Esophagus muscularis mucosa (tissue), 4 donors: ENCODE measurements around the gene MITD1. TPM values are rescaled to one million over a fixed set of nuclear protein-coding genes. Genes with fewer than 3 reads are reported as not detected.

Experiments
- DNase-seq: peaks from one replicate; pipeline ENCODE4 v3.0.0-alpha.2; 2017; ENCODE audit errors: extremely low spot score
- H3K27ac ChIP-seq, 4 donors: fragments of 200-600 bp; sonication (generic); replicated peaks in 1 of 4; 1 replicate in 3 of 4; 2 replicates in 1 of 4; pipeline ENCODE4 v1.5.1; 2016 to 2019; ENCODE audit warnings: mild to moderate bottlenecking in 1 of 4
- H3K27me3 ChIP-seq, 4 donors: fragments of 200-600 bp; sonication (generic); one replicate each; pipeline versions ENCODE4 v1.5.1 to v1.6.0; 2016 to 2019
- H3K36me3 ChIP-seq, 4 donors: fragments of 200-600 bp; sonication (generic); one replicate each; pipeline ENCODE4 v1.5.1; 2016 to 2019
- H3K4me1 ChIP-seq, 4 donors: fragments of 200-600 bp; sonication (generic); one replicate each; pipeline ENCODE4 v1.5.1; 2016 to 2019
- H3K4me3 ChIP-seq, 4 donors: fragments of 200-600 bp; sonication (generic); 1 replicate in 2 of 4; 2 replicates in 2 of 4; pipeline ENCODE4 v1.5.1; 2016 to 2019; ENCODE audit warnings: mild to moderate bottlenecking in 4 of 4, moderate library complexity in 1 of 4
- H3K9me3 ChIP-seq, 4 donors: fragments of 200-600 bp; sonication (generic); 1 replicate in 3 of 4; 2 replicates in 1 of 4; pipeline ENCODE4 v1.5.1; 2016 to 2019
- EP300 ChIP-seq: sonication (generic); formaldehyde crosslinking; IDR thresholded peaks from one replicate; pipeline ENCODE4 v1.6.1; 2017; ENCODE audit warnings: antibody characterized with exemption
- POLR2A ChIP-seq: fragments of 450-650 bp; IDR thresholded peaks from one replicate; pipeline ENCODE4 v1.6.1; 2017; ENCODE audit warnings: antibody characterized with exemption, moderate library complexity, mild to moderate bottlenecking, low read depth
- POLR2AphosphoS5 ChIP-seq, 2 donors: sonication (generic); formaldehyde crosslinking; IDR thresholded peaks; one replicate each; pipeline ENCODE4 v1.6.1; 2017; ENCODE audit warnings: antibody characterized with exemption in 2 of 2
- WGBS: methylation state at CpG from one replicate; pipeline ENCODE4 v1.1.5; 2018; 5-methylcytosine and 5-hydroxymethylcytosine counted together
- intact Hi-C: fragments of 100-400 bp; cut with DNase I; formaldehyde crosslinking; loops from one replicate; pipeline ENCODE4 v1.15.1; 2023
- total RNA-seq, 4 donors: library from RNA; depleted of rRNA; stranded (reverse); fragments of >200 nt; gene quantifications; one replicate each; pipeline versions ENCODE4 v1.1.0 to v1.2.1, GENCODE V29; 2016
- TF ChIP-seq, protein P1 (sequence below), 3 experiments: fragments of 200-600 bp in 2 of 3; fragments of 450-650 bp in 1 of 3; sonication (generic) in 2 of 3; IDR thresholded peaks; one replicate each; pipeline ENCODE4 v1.5.1; 2017 to 2019; ENCODE audit warnings: antibody characterized with exemption in 3 of 3, mild to moderate bottlenecking in 2 of 3, moderate library complexity in 1 of 3

Gene MITD1
- total RNA-seq, 4 donors from 2014 or later: 15.6 to 17.3 (median 17.0) TPM

DNA sequence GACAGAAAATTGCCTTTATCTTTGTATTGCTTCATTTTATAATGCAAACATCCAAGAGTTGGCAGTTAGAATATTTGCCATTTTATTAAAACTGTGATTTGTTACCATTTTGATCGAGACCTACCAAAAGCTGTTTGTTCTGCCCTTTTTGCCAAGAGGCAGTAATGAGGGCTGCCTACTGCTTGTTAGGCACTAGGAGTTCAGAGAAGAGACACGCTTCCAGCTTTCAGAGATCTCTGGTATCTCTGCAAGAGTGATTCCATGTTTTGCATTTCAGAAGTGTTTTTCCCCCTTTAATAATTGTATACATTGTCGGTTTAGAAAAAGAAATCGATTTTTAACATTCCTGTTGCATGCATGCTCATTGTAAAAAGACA is 754 bp upstream of the MITD1 start:
- H3K27ac ChIP-seq: peak overlapping the region; percentile 72 to 81 (median 78)
- 9% methylated on average over 4 of the region's 4 CpGs for WGBS
- H3K4me3 ChIP-seq: peak overlapping the region; percentile 73 to 81 (median 74)
- no peaks in the 10 kb centered on the region for H3K9me3 ChIP-seq
- no peaks in the 10 kb centered on the region for H3K27me3 ChIP-seq
- peaks cover 0 to 2% (median under 1%) of the 10 kb centered on the region in 4 donors for H3K36me3 ChIP-seq
- intact Hi-C loops: loop anchor here (5.0 kb wide), 1 partner anchor 156 kb away; the partner anchor contains the start of genes EIF5B and TXNDC9
- H3K4me1 ChIP-seq: peaks cover 29 to 48% (median 40%) of the 10 kb centered on the region in 4 donors
- no peak for DNase-seq
- TF ChIP-seq, protein P1, sequence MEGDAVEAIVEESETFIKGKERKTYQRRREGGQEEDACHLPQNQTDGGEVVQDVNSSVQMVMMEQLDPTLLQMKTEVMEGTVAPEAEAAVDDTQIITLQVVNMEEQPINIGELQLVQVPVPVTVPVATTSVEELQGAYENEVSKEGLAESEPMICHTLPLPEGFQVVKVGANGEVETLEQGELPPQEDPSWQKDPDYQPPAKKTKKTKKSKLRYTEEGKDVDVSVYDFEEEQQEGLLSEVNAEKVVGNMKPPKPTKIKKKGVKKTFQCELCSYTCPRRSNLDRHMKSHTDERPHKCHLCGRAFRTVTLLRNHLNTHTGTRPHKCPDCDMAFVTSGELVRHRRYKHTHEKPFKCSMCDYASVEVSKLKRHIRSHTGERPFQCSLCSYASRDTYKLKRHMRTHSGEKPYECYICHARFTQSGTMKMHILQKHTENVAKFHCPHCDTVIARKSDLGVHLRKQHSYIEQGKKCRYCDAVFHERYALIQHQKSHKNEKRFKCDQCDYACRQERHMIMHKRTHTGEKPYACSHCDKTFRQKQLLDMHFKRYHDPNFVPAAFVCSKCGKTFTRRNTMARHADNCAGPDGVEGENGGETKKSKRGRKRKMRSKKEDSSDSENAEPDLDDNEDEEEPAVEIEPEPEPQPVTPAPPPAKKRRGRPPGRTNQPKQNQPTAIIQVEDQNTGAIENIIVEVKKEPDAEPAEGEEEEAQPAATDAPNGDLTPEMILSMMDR (IDR thresholded peaks at IDR 0.05): no peak
- TF ChIP-seq EP300 (no peak), POLR2AphosphoS5 (IDR thresholded peaks at IDR 0.05) (no peak), POLR2A (no peak)

DNA sequence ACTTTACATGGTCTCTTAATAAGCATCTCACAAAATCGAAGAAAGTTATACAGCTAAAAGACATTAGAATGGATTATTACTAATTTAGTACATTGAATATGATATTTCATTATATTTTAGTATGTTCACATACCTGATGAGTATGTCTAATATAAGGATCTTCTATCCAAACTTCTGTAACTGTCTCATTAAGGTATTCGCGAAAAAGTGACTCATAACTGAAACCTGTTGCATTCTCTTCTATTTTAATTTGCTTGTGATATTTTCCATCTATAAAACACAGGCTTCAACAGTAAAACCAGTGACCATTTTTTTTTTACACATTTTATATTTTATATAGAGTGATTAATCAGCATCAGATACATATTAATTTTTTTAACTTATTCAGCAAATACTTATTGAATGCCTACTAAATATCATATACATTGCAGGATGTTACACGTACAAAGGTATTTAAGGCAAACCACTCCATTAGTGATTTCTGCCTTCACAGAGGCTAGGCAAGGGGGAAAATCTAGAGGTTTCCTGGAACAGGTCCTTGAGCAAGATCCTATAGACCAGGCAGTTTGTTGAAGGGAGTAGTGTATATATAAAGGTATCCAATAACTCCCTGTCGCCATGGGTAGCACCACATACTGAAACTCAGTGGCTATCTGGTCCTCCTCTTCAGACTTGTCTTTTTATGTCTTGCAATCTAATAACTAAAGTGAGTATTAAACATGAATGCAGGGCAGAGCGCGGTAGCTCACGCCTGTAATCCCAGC is 9.3 kb downstream of the MITD1 start:
- Histone ChIP-seq H3K4me1 (no peaks in the 10 kb centered on the region), H3K36me3 (peaks cover 12 to 67% (median 59%) of the 10 kb centered on the region in 4 donors), H3K27me3 (no peaks in the 10 kb centered on the region), H3K9me3 (no peaks in the 10 kb centered on the region), H3K4me3 (no peak overlapping the region), H3K27ac (no peak overlapping the region)
- no peak for DNase-seq
- intact Hi-C loops: no loop called here
- TF ChIP-seq POLR2AphosphoS5 (IDR thresholded peaks at IDR 0.05) (no peak), POLR2A (no peak), EP300 (no peak)
- TF ChIP-seq, protein P1 (IDR thresholded peaks at IDR 0.05): no peak
- WGBS: 97% methylated on average over 8 of the region's 8 CpGs

DNA sequence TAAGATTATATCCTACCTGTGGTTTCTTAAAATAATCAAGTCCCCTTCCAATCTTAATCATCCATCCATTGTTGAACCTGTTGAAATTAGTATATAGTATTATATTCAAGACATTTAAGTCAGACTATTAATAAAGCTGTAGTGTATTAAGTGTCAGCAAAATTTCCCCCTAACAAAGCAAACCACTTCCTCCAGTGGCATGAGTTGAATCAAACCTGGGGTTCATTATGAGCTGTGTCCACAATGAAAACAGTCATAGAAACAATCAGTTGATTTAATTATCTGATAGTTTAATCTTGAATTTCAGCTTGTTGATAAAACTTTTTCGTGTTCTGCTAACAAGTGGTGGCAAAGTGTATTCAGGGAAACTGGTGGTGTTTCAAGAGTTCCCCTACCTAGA is 11.3 kb downstream of the MITD1 start:
- no peak overlapping the region for H3K27ac ChIP-seq
- H3K9me3 ChIP-seq: no peaks in the 10 kb centered on the region
- no peaks in the 10 kb centered on the region for H3K4me1 ChIP-seq
- 89% methylated on average over 1 of the region's 1 CpG for WGBS
- H3K27me3 ChIP-seq: no peaks in the 10 kb centered on the region
- intact Hi-C loops: no loop called here
- peaks cover 12 to 81% (median 64%) of the 10 kb centered on the region in 4 donors for H3K36me3 ChIP-seq
- DNase-seq: no peak
- TF ChIP-seq, protein P1 (IDR thresholded peaks at IDR 0.05): no peak
- no peak for TF ChIP-seq EP300
- TF ChIP-seq POLR2AphosphoS5 (IDR thresholded peaks at IDR 0.05): no peak
- TF ChIP-seq POLR2A: no peak
- no peak overlapping the region for H3K4me3 ChIP-seq

DNA sequence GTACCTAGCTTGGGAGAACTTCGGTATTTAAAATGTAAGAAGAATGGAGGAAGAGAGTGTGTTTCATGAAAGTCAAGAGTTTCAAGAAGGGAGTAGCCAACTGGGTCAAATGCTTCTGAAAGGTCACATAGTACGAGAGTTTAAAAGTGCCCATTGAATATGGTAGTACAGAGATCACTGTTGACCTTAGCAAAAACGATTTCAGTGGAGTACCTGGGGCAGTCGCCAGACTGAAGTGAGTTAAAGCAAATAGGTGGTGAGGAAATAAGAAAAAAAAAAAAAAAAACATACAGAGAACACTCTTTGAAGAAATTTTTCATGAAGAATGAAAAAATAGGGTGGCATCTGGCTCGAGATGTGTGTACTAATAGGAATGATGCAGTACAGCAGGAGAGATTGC is 14.6 kb downstream of the MITD1 start:
- TF ChIP-seq POLR2A: no peak
- TF ChIP-seq, protein P1 (IDR thresholded peaks at IDR 0.05): no peak
- no peak for TF ChIP-seq EP300
- no peak for TF ChIP-seq POLR2AphosphoS5 (IDR thresholded peaks at IDR 0.05)
- WGBS: 92% methylated on average over 5 of the region's 5 CpGs

More for the DNA sequence above, 14.6 kb downstream of the MITD1 start:
- no peak for DNase-seq
- no peak overlapping the region for H3K4me3 ChIP-seq
- H3K27me3 ChIP-seq: no peaks in the 10 kb centered on the region
- no peaks in the 10 kb centered on the region for H3K9me3 ChIP-seq
- intact Hi-C loops: no loop called here
- no peaks in the 10 kb centered on the region for H3K4me1 ChIP-seq
- no peak overlapping the region for H3K27ac ChIP-seq
- H3K36me3 ChIP-seq: peaks cover 12 to 89% (median 55%) of the 10 kb centered on the region in 4 donors
